Measurements from ENCODE around the gene LCP1.

LCP1 gene

DNA sequence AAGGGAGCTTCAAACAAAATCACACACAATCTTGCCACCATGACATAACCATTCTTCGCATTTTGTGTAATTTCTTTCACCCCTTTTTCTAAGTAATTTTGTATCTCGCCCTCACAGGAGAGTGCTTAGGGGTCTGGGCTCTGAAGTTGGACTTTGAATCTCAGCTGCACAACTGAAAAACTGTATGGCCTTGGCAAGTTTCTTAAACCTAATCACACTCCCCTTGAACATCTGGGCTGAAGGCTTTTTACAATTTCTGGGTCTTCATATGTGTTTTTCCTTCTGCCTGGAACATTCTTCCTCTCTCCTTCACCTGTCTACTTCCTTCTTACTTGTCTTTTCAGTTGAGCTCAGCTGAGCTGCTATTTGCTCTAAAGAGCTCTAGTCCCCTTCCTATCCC lies 52.9 kb downstream of the LCP1 start:
- H3K36me3 ChIP-seq (ENCODE audit: control insufficient read depth in 4 of 4, insufficient read depth in 4 of 4, low read length in 3 of 4) = peaks cover 23 to 72% (median 51%) of the 10 kb centered on the region in 4 experiments
- H3K27ac ChIP-seq (ENCODE audit: insufficient read depth in 1 of 2, low read depth in 1 of 2, low read length in 2 of 2, poor library complexity in 1 of 2, severe bottlenecking in 2 of 2) = peak overlapping the region in 1 of 2 experiments; percentile 44
- H3K27me3 ChIP-seq (replicated peaks in 2 of 5; ENCODE audit: control insufficient read depth in 4 of 5, insufficient read depth in 5 of 5, low read length in 4 of 5) = no peaks in the 10 kb centered on the region
- H3K4me1 ChIP-seq (ENCODE audit: control extremely low read depth in 1 of 4, control insufficient read depth in 4 of 4, insufficient read depth in 4 of 4, low read length in 3 of 4) = peaks cover 21 to 40% (median 35%) of the 10 kb centered on the region in 4 experiments
- POLR2A ChIA-PET = interaction anchor here (0.5 kb wide), 1 partner anchor 182 kb away, joined by 4 read pairs; no protein-coding TSS in a partner anchor
- H3K9me3 ChIP-seq (ENCODE audit: control extremely low read depth in 1 of 5, control insufficient read depth in 4 of 5, insufficient read depth in 2 of 5, low read depth in 1 of 5, low read length in 4 of 5) = no peaks in the 10 kb centered on the region
- CTCF ChIA-PET = interaction anchor here (0.9 to 2.4 kb wide), 3 partner anchors 9 to 32 kb away, joined by 3 to 12 read pairs (median 4); no protein-coding TSS in a partner anchor
- no peak for DNase-seq
- H3K4me3 ChIP-seq (ENCODE audit: control insufficient read depth in 1 of 7, extremely low read depth in 1 of 7, insufficient read depth in 4 of 7, low read depth in 2 of 7, low read length in 6 of 7) = no peak overlapping the region
- 100% methylated on average over 2 of the region's 2 CpGs for WGBS (ENCODE audit: insufficient coverage)

DNA sequence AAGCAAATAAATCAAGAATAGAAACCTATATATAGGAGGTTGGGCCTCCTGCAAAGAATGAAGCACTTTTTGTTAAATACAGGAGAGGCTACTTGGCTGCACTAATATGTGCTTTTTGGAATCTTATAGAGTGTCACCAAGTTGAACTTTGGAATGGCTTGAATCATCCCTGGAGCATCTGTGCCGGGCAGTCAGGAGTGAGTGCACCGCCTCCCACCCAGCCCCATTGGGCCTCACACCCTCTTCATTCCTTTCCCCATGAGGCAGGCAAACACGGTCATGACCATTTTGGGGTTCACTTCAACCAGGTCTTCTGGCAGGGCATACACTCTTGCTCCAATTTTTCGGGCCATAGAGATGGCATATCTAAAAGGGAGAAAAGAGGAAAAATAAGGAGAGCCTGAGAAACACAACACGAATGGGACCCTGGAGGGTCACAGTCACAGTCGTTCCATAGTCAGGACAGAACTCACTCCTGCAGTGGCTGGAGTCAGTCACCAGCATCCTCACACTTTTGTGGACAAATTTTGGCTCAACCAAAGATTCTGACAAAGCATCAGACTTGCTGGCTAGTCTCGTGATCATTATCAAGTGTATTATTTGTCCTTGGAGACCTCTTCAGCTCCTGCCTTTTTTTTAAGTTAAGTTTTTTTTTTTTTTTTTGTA lies 54.5 kb downstream of the LCP1 start:
- H3K27me3 ChIP-seq (replicated peaks in 2 of 5; ENCODE audit: control insufficient read depth in 4 of 5, insufficient read depth in 5 of 5, low read length in 4 of 5) = no peaks in the 10 kb centered on the region
- H3K4me1 ChIP-seq (ENCODE audit: control extremely low read depth in 1 of 4, control insufficient read depth in 4 of 4, insufficient read depth in 4 of 4, low read length in 3 of 4) = peaks cover 21 to 54% (median 48%) of the 10 kb centered on the region in 4 experiments
- no peak for DNase-seq
- WGBS (ENCODE audit: insufficient coverage) = 98% methylated on average over 7 of the region's 7 CpGs
- H3K9me3 ChIP-seq (ENCODE audit: control extremely low read depth in 1 of 5, control insufficient read depth in 4 of 5, insufficient read depth in 2 of 5, low read depth in 1 of 5, low read length in 4 of 5) = no peaks in the 10 kb centered on the region
- POLR2A ChIA-PET = interaction anchor here (2.5 kb wide), 1 partner anchor 75 kb away, joined by 11 read pairs; the partner anchor contains the start of gene ZC3H13
- H3K4me3 ChIP-seq (ENCODE audit: control insufficient read depth in 1 of 7, extremely low read depth in 1 of 7, insufficient read depth in 4 of 7, low read depth in 2 of 7, low read length in 6 of 7) = no peak overlapping the region
- peaks cover 17 to 57% (median 38%) of the 10 kb centered on the region in 4 experiments for H3K36me3 ChIP-seq (ENCODE audit: control insufficient read depth in 4 of 4, insufficient read depth in 4 of 4, low read length in 3 of 4)
- CTCF ChIA-PET = interaction anchor here (0.7 to 2.8 kb wide), 17 partner anchors 9 to 505 kb away, joined by 3 to 24 read pairs (median 8); no protein-coding TSS in a partner anchor
- peak overlapping the region in 1 of 2 experiments; percentile 8 for H3K27ac ChIP-seq (ENCODE audit: insufficient read depth in 1 of 2, low read depth in 1 of 2, low read length in 2 of 2, poor library complexity in 1 of 2, severe bottlenecking in 2 of 2)

DNA sequence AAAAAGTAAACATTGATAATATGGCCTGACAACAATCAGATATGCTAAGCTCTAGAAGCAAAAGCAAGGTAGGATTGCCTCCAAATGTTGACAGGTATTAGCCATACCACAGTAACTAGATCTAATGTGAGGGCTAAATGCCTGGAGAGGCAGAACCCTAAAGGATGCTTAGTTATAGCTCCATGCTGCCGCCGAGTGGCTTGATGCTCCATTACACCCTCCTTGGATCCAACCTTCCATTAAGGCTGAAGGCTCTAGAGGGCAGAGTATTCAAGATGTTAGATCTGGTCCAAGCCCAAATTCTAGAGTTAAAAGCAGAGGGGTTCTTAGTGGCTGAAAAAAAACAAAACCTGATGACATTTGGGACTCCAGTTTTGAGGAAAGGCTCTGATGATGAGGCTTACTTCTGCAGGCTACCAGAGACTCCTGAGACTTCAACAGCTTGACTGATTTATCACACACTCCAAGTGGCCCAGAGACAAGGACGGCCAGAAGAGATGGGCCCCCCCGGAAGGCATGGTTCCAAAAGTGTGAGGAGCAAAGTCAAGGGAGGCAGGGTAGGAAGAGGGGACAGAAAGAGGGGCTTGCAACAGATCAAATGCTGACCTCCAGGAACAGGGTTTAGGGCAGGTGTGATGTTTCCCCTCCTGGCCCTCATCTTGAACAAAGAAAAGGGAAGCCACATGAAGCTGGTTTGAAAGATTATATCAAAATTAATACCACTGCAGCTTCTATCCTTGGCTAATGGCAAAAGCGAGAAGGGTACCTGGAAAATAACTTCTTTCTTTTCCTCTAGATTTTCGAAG lies 55.2 kb downstream of the LCP1 start:
- peak; percentile 84 to 90 (median 87) for DNase-seq
- no peaks in the 10 kb centered on the region for H3K9me3 ChIP-seq (ENCODE audit: control extremely low read depth in 1 of 5, control insufficient read depth in 4 of 5, insufficient read depth in 2 of 5, low read depth in 1 of 5, low read length in 4 of 5)
- H3K4me3 ChIP-seq (ENCODE audit: control insufficient read depth in 1 of 7, extremely low read depth in 1 of 7, insufficient read depth in 4 of 7, low read depth in 2 of 7, low read length in 6 of 7) = no peak overlapping the region
- H3K27ac ChIP-seq (ENCODE audit: insufficient read depth in 1 of 2, low read depth in 1 of 2, low read length in 2 of 2, poor library complexity in 1 of 2, severe bottlenecking in 2 of 2) = peak overlapping the region in 1 of 2 experiments; percentile 44
- ChIA-PET CTCF (interaction anchor here (0.6 to 2.8 kb wide), 36 partner anchors 9 to 504 kb away, joined by 3 to 24 read pairs (median 4); no protein-coding TSS in a partner anchor), POLR2A (interaction anchor here (2.5 kb wide), 1 partner anchor 74 kb away, joined by 11 read pairs; the partner anchor contains the start of gene ZC3H13)
- peaks cover 21 to 54% (median 52%) of the 10 kb centered on the region in 4 experiments for H3K4me1 ChIP-seq (ENCODE audit: control extremely low read depth in 1 of 4, control insufficient read depth in 4 of 4, insufficient read depth in 4 of 4, low read length in 3 of 4)
- H3K27me3 ChIP-seq (replicated peaks in 2 of 5; ENCODE audit: control insufficient read depth in 4 of 5, insufficient read depth in 5 of 5, low read length in 4 of 5) = no peaks in the 10 kb centered on the region
- H3K36me3 ChIP-seq (ENCODE audit: control insufficient read depth in 4 of 4, insufficient read depth in 4 of 4, low read length in 3 of 4) = peaks cover 11 to 50% (median 34%) of the 10 kb centered on the region in 4 experiments
- 29% methylated on average over 2 of the region's 6 CpGs for WGBS (ENCODE audit: insufficient coverage)

DNA sequence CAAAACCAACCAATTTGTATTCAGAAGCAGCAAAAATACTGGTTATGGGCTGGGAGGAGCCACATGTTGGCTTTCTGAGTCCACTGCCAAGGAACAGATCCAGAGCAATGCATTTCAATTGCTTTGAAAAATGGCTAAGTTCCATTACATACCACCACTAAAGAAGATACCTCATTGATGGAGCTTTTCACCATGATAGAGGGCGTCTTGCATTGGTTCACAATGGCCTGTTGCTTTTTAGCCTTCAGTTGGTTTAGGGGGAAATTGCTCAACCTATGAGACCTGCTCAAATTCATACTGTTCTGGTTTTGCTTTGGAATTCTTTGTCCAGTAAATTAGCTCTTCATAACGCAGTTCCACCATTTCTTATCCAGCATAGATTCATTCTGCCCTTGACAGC lies 55.9 kb downstream of the LCP1 start:
- Histone ChIP-seq H3K4me1 (ENCODE audit: control extremely low read depth in 1 of 4, control insufficient read depth in 4 of 4, insufficient read depth in 4 of 4, low read length in 3 of 4) (peaks cover 23 to 60% (median 53%) of the 10 kb centered on the region in 4 experiments), H3K27ac (ENCODE audit: insufficient read depth in 1 of 2, low read depth in 1 of 2, low read length in 2 of 2, poor library complexity in 1 of 2, severe bottlenecking in 2 of 2) (peak overlapping the region in 1 of 2 experiments; percentile 81), H3K36me3 (ENCODE audit: control insufficient read depth in 4 of 4, insufficient read depth in 4 of 4, low read length in 3 of 4) (peaks cover 9 to 49% (median 31%) of the 10 kb centered on the region in 4 experiments), H3K4me3 (ENCODE audit: control insufficient read depth in 1 of 7, extremely low read depth in 1 of 7, insufficient read depth in 4 of 7, low read depth in 2 of 7, low read length in 6 of 7) (peak overlapping the region in 1 of 7 experiments; percentile 39), H3K9me3 (ENCODE audit: control extremely low read depth in 1 of 5, control insufficient read depth in 4 of 5, insufficient read depth in 2 of 5, low read depth in 1 of 5, low read length in 4 of 5) (no peaks in the 10 kb centered on the region), H3K27me3 (replicated peaks in 2 of 5; ENCODE audit: control insufficient read depth in 4 of 5, insufficient read depth in 5 of 5, low read length in 4 of 5) (no peaks in the 10 kb centered on the region)
- no peak for DNase-seq
- ChIA-PET POLR2A (interaction anchor here (0.9 to 2.5 kb wide), 2 partner anchors 74 to 99 kb away, joined by 3 to 11 read pairs; partner anchors contain the start of gene ZC3H13), CTCF (interaction anchor here (0.6 to 2.8 kb wide), 33 partner anchors 8 to 503 kb away, joined by 3 to 24 read pairs (median 4); no protein-coding TSS in a partner anchor)
- WGBS (ENCODE audit: insufficient coverage) = no CpG with 5 or more reads among the region's 2 CpGs

DNA sequence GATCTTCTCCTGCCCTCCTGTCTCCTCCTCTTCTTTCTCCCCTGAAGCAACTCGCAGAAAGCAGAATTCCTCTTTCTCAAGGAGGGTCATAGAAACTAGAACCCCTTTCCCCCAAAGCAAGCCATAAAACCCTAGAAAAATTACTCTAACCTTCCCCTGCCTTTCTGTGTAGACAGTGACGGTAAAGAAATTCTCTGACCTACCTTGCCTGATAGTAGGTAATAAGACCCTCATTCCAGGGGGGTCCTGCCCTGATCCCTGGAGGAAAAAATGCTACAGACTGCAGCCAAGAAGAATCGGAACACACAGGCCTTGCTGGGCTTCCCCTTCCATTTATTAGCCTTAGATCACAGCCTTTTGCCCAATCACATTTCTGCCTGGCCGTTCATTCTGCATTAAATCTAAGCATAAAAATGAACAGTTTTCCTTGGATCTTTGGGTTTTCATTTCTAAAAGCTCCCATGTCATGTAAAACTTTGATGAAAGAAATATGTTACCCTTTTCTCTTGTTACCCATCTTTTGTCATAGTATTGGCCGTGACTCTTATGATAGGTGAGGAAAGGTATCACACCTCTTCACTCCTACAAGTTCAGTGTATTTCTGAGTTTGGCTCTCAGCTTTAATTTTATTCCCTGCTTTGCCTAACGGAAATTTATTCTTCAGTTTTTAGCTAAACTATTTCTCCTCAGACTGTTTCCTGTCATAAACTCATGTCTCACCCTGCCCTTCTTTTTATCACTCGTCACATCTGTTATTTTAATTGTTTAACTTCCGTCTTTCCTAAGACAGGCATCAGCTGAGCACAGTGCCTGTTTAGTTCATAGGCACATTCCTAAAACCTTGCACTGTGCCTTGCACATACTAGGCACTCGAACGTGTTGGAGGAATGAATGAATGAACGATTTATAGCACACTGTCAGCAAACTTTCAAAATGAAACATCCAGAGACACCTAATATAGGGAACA lies 56.7 kb downstream of the LCP1 start:
- ChIA-PET POLR2A (interaction anchor here (0.9 to 2.5 kb wide), 3 partner anchors 57 to 98 kb away, joined by 3 to 11 read pairs (median 3); partner anchors contain the start of genes LCP1 and ZC3H13), CTCF (interaction anchor here (0.8 to 2.8 kb wide), 20 partner anchors 7 to 320 kb away, joined by 3 to 24 read pairs (median 6); no protein-coding TSS in a partner anchor)
- Histone ChIP-seq H3K9me3 (ENCODE audit: control extremely low read depth in 1 of 5, control insufficient read depth in 4 of 5, insufficient read depth in 2 of 5, low read depth in 1 of 5, low read length in 4 of 5) (no peaks in the 10 kb centered on the region), H3K27ac (ENCODE audit: insufficient read depth in 1 of 2, low read depth in 1 of 2, low read length in 2 of 2, poor library complexity in 1 of 2, severe bottlenecking in 2 of 2) (peak overlapping the region; percentile 56 to 81), H3K4me3 (ENCODE audit: control insufficient read depth in 1 of 7, extremely low read depth in 1 of 7, insufficient read depth in 4 of 7, low read depth in 2 of 7, low read length in 6 of 7) (peak overlapping the region in 6 of 7 experiments; percentile 10 to 58 (median 36)), H3K4me1 (ENCODE audit: control extremely low read depth in 1 of 4, control insufficient read depth in 4 of 4, insufficient read depth in 4 of 4, low read length in 3 of 4) (peaks cover 23 to 62% (median 55%) of the 10 kb centered on the region in 4 experiments), H3K36me3 (ENCODE audit: control insufficient read depth in 4 of 4, insufficient read depth in 4 of 4, low read length in 3 of 4) (peaks cover 6 to 41% (median 23%) of the 10 kb centered on the region in 4 experiments), H3K27me3 (replicated peaks in 2 of 5; ENCODE audit: control insufficient read depth in 4 of 5, insufficient read depth in 5 of 5, low read length in 4 of 5) (no peaks in the 10 kb centered on the region)
- 0% methylated on average over 6 of the region's 11 CpGs for WGBS (ENCODE audit: insufficient coverage)
- peak; percentile 80 to 94 (median 88) for DNase-seq

DNA sequence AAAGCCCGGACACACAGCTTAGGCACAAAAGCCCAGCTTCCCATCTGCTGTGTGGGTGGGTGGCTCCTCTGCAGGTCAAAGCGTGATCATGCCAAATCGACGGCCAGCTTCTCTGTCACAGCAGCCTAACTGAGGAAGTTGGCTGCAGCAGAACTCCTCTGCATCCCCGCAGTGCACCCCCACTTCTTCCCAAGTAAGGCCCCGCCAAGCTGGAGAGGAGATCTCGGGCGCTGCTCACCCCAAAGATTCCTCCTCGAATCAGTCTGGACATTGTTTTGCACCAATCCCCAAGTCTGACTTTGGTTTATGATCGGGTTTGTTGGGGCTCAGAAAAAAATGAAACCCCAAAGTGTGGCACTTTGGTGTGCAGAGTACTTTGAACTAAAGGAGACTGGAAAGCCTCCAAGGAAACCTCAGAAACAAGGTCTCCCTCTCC lies 57.4 kb downstream of the LCP1 start:
- 2% methylated on average over 10 of the region's 10 CpGs for WGBS (ENCODE audit: insufficient coverage)
- POLR2A ChIA-PET = interaction anchor here (0.6 to 2.5 kb wide), 3 partner anchors 50 to 72 kb away, joined by 3 to 11 read pairs (median 3); partner anchors contain the start of genes LCP1 and ZC3H13
- CTCF ChIA-PET = interaction anchor here (1.1 to 2.3 kb wide), 3 partner anchors 53 to 320 kb away, joined by 3 to 9 read pairs (median 4); no protein-coding TSS in a partner anchor
- H3K9me3 ChIP-seq (ENCODE audit: control extremely low read depth in 1 of 5, control insufficient read depth in 4 of 5, insufficient read depth in 2 of 5, low read depth in 1 of 5, low read length in 4 of 5) = no peaks in the 10 kb centered on the region
- DNase-seq = peak in 2 of 3 donors; percentile 57 to 65
- peaks cover 3 to 34% (median 16%) of the 10 kb centered on the region in 4 experiments for H3K36me3 ChIP-seq (ENCODE audit: control insufficient read depth in 4 of 4, insufficient read depth in 4 of 4, low read length in 3 of 4)
- peaks cover 23 to 69% (median 60%) of the 10 kb centered on the region in 4 experiments for H3K4me1 ChIP-seq (ENCODE audit: control extremely low read depth in 1 of 4, control insufficient read depth in 4 of 4, insufficient read depth in 4 of 4, low read length in 3 of 4)
- no peaks in the 10 kb centered on the region for H3K27me3 ChIP-seq (replicated peaks in 2 of 5; ENCODE audit: control insufficient read depth in 4 of 5, insufficient read depth in 5 of 5, low read length in 4 of 5)
- H3K4me3 ChIP-seq (ENCODE audit: control insufficient read depth in 1 of 7, extremely low read depth in 1 of 7, insufficient read depth in 4 of 7, low read depth in 2 of 7, low read length in 6 of 7) = peak overlapping the region in 5 of 7 experiments; percentile 3 to 58 (median 44)
- H3K27ac ChIP-seq (ENCODE audit: insufficient read depth in 1 of 2, low read depth in 1 of 2, low read length in 2 of 2, poor library complexity in 1 of 2, severe bottlenecking in 2 of 2) = peak overlapping the region; percentile 56 to 81

Measured in common myeloid progenitor, CD34-positive (primary cell).